TTC549 (cell line): ENCODE measurements around the gene RERE.
"Not testable (repeated sequence)": the region's sequence is repeated elsewhere in the genome, so short reads cannot be mapped to it uniquely, and the experiment has no call there.

Experiments used
- FAIRE-seq: peaks from 2 replicates; lab custom pipeline; 2012; peaks lifted over from hg19 to GRCh38; lab: Jason Lieb, UNC

The RERE gene

DNA sequence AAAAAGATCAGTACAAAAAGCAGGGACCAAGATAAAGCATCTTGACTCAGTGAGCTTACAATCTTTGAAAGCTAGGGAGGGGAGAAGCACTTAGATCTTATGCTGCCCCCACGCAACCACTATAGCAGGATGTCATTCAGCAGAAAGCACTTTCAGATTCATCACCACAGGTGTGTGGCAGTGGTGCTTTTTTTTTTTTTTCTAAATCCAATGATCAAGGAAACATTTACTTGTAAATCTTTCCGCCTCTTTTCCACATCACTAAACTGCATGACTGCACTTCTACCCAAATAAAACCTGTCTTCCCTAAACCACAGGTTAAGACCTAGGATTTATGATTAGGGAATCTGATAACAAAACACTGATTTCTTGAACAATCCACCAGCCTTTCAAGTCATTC, 344.8 kb downstream of the RERE start:
- no peak for FAIRE-seq

DNA sequence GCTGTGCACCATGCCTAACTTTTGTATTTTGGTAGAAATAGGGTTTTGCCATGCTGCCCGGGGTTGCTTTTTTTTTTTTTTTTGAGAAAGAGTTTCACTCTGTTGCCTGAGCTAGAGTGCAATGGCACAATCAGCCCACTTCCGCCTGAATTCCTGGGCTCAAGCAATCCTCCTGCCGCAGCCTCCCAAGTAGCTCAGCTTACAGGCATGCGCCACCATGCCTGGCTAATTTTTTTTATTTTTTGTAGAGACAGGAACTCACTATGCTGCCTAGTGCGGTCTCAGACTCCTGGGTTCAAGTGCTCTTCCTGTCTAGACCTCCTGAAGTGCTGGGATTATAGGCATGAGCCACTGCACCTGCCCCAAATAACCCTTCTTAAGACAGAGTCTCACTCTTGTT, 346.0 kb downstream of the RERE start:
- FAIRE-seq: no peak

DNA sequence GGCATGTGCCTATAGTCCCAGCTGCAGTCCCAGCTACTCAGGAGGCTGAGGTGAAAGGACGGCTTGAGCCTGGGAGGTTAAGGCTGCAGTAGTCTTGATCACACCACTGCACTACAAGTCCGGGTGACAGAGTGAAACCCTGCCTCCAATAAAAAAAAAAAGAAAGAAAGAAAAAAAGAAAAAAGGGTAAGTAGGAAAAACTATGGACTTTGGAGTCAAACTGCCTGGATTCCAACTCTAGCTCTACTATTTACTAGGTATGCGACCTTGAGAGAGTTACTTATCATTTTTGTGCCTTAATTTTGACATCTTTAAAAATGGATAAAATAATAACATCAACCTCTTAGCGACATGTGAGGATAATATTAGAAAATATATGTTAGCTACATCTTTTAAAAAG, 348.7 kb downstream of the RERE start:
- FAIRE-seq: no peak

DNA sequence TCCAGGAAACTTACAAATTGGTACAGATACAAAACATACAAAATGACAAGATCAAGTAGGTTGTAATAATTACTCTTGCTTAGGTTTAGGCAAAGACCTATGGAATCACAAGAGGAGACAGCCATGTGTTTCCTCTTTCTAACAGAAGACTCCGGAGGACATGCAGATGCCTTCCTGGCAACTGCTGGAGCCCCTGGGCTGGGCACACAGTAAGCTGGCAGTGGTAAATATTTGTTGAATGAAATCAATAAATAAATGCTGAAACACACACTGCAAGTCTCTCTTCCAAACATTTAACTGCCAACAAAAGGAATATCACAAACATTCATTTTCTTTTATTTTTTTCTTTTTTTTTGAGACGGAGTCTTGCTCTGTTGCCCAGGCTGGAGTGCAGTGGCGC, 350.1 kb downstream of the RERE start:
- FAIRE-seq: no peak

DNA sequence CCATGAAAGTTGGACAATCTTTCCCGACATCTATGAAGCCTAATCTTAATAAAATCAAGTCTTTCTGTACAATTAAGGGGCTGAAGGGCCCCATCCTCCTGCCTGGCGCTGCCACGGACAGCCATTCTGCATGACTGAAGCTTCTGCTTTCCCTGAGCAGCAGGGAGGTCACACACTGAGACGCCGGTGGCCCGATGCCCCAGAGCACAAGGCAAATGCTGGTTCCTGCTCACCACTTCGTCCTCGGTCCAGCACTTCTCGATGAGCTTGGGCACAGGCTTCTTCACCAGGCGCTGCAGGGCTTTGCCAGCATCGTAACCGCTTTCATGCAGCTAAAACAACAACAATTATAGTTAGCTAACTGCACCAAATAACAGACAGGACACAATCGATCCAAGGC, 351.7 kb downstream of the RERE start:
- FAIRE-seq: no peak

DNA sequence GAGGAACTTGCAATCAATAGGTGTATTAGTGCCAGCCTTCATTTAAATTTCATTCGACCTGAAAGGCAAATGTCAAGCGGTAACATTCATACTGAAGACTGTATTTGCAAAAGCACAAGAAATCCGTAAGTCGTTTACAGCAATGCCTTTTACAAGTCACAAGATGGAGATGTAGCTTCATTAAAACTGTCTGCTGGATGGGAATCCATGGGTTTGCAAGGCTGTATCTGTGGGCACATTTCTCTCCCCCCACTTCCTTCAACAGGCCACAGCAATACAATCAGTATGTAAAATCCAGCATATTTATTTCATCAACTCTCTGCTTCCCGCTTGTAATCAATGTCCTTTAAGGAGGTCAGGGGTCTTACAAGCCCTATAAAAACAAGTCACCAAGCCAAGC, 352.4 kb downstream of the RERE start:
- no peak for FAIRE-seq

DNA sequence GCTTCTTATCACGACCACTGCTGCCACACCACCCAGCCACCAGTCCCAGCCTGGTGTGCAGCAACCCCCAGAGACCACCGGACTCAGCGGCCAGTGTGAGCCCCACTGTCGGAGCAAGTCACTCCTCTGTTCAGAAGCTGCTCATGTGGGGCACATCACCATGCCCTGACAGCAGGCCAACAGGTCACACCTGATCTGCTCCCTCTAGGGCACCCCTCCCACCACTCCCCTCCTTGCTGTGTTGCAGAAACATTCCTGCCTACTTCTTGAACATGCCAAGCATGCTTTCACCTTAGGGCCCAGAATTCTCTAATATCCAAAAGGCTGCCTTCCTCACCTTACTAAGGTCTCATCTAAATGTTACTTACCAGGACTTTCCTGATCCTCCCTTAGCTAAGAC, 353.1 kb downstream of the RERE start:
- no peak for FAIRE-seq

DNA sequence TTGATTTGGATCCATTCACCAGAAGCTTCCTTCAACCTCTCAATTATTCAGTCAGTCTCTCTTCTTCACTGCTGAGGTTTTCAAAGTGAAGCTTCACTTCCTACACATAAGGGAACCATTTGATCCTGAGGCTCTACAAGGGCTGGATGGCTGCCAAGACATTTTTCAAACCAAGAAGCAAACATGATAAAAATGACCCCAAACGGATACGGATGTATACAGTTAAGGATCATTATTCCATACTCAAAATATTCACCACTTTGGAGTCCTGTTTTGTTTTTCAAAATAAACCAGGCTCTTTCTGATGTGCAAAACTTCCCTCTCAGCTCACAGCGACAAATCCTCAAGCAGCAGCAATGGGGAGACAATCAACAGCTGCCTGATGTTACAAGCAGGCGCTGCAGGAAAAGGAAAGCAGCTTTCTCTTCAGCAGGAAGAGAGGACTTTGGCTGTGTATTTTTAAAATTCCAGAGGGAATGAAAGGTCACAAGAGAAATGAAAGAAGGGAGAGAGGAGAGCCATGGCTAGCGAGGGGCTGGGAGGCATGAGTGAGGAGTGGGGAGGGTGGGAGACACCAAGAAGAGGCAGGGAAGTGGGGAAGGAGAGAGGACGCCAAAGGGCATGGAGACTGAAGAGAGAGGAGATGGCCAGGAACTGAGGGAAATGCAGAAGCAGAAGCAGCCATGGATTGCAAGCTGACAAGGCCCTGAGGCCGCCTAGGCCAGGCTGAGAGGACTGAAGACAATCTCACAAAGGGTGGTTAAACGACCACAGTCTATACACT, 354.1 kb downstream of the RERE start:
- no peak for FAIRE-seq

DNA sequence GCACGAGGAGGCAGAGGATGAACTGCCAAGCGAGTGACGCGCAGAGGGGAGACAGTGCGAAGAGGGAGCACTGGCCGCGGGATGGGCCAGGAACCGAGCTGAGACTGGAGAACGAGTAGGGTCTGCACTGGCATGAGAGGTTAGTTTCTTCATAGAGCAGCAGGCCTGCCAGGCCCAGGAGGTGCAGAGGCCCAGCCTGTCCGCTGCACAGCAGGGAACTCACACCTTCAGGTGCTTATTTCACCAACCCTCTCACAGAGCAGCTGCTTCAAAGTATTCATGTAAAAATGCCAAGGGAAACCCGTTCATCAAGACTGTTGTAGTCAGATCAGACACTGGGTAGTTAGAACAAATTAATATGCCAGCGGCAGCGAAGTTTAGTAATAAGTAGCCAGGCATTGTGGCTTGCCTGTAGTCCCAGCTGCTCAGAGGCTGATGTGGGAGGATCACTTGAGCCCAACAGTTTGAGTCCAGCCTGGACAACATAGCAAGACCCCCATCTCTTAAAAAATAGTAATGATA, 355.0 kb downstream of the RERE start:
- no peak for FAIRE-seq

DNA sequence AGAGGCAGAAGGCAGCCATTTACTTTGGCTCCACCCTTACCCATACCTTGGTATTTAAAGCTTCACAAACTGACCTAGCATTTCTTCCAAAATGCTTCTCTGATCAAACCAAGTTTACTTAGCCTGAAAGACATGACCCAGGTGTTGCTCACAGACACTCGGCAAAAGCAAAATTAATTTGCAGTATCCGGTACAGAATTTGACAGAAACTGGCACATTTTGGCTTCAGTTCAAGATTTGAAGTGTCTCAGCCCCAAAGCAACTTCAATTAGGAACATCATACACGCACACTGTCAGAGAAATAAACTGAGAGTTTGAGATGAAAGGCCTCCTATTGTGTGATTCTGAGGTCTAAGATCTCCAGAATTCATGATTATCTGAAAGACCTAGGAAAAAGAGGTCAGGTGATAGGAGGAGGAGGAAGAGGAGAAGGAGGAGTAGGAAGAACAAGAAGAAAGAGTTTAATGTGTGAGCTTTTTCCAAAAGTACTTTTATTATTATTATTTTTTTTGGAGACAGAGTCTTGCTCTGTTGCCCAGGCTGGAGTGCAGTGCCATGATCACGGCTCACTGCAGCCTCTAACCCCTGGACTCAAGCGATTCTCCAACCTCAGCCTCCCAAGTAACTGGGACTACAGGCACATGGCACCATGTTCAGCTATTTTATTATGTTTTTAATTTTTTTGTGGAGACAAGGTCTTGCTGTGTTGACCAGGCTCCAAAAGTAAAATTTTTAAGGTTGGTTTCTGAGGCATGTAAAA, 355.9 kb downstream of the RERE start:
- no peak for FAIRE-seq

DNA sequence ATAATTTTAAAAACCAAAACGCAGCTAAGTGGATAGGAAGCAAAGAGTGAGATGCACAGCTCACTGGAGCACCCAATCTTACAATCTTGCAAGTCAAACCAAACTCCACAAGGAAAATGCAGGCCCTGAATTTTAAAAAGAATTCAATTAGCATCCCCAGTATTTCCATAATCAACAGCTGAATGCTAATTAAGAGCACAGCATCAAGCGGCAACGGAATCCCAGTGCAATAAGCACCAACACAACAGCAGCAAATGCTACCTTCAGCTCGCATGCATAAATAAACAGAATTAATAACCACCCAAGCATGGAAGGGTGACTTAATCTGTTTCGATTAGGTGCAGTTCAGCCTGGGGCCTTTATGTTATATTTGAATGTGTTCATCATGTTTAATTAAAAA, 356.7 kb downstream of the RERE start:
- FAIRE-seq: no peak

DNA sequence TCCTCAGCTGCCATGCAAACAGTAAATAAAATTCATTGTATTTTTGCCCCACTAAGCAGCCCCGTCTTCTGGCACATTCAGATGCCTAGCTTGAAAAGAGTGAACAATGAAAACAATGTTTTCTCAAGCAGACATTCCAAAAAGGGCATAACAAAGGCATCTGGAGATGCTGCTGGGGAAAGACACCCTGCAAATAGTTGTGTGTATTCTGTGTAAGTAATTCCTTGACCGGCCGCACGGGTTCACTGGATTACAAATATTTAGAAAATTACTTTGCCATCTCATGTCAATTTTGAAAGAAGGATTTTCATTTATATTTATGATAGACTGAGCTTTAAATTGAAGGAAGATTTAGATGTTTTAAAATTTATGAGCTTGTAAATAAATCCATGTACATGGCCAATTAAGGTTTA, 357.3 kb downstream of the RERE start:
- no peak for FAIRE-seq

DNA sequence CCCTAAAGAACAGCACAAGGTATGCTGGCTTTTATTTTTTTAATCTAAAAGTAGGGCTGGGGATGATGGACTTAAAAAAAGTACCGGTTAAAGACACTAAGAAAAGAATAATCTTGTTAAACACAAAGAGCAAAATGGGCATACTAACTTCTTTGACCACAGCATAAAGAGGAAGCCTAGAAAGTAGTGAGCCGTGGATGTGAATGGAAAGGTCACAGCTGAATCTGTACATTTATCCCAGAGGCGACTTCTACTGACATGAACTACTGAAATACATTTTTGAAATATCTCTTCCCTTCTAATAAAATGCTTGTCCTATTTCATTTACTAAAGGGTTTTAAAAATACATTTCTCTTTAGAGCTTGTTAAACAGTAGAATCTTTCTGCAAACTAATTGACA, 358.8 kb downstream of the RERE start:
- no peak for FAIRE-seq

DNA sequence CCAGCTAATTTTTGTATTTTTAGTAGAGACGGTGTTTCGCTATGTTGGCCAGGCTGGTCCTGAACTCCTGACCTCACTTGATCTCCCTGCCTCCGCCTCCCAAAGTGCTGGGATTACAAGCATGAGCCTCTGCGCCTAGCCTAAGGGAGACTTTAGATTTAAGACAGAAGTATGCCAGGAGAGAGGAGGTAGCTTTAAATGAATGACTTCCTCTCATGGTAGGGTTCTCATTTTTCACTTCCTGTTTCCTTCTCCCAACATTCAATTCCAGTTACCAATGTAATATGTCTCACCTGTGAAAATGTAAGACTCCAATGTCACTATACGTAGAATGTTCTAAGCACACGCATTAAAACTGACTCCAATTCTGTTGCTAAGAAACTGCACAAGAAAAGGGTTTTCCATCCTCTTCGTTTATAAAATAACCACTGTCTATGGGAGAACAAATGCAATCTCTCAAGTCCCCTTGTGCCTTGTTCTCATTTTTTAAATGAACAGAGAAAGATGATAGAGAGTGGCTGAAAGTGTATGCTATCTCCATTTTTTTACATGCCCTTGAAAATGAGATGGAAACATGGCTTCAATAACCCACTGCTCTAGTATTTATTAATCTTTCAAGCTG, 359.6 kb downstream of the RERE start:
- no peak for FAIRE-seq

DNA sequence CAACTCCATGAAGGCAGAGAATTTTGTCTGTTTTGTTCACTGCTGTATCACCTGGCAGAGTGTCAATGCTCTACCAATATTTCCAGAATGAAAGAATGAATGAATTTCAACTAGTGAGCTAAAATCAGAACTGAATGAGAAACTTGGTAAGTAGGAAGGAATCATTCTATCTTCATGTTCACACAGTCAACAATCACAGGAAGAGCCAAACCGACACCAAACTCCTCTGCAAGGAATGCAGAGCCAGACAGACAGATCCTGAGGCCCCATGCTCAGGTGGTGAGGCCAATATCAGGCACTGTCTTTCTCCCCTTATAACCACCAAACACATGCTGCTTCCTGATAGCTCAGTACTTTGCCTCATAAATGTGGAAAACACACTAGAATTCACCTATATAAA, 360.4 kb downstream of the RERE start:
- no peak for FAIRE-seq

DNA sequence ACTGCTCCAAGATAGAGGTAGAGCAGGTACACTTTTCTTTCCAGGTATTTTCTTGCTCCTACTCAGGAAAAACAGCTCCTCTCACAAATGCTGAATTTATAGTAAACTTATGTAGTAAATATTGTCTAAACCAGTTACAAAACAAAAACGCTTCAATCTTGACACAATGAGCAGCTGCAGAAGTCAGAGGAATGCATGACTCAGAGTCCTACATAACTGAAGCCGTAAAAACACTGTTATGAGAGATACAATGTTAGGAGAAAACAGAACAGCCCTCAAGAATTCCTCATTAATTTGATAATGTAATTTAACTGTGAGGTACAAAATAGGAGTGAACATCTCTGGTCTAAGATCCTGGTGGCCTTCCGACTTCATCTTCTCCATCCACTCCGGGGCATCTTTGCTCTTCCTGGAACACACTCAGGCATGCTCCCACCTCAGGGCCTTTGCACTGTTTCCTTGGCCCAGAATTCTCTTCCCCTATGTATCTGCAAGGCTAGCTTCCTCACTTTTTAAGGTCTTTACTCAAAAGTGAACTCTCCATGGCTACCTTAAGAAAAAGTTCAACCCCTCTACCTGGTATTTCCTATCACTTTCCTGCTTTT, 361.0 kb downstream of the RERE start:
- FAIRE-seq: no peak

DNA sequence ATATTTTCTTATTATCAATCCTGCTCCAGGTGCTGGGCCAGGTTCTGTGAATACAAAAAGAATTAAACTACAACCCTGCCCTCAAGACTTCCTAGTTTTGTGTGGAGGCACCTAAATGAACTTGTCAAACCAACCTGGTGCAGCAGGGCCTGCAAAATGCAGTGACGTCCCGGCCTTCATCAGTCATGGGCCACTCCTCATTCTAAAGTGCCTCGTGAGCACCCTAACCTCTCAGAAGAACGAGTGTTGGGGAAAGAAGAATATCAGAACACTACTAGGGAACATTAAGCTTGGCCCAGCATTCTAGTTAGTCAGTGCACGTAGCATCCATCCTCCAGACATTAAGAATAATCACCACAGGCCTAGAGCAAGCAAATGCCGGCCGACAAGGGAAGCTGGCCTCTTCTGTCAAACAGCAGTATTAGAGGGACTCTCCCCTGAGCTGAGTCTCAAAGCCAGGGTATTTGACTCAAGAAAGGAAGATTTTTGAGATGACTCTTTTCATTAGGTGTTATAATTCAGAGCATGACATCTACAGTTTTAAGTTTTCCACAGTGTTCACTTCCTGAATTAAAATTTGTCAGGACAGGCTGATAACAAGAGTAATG, 361.6 kb downstream of the RERE start:
- no peak for FAIRE-seq

DNA sequence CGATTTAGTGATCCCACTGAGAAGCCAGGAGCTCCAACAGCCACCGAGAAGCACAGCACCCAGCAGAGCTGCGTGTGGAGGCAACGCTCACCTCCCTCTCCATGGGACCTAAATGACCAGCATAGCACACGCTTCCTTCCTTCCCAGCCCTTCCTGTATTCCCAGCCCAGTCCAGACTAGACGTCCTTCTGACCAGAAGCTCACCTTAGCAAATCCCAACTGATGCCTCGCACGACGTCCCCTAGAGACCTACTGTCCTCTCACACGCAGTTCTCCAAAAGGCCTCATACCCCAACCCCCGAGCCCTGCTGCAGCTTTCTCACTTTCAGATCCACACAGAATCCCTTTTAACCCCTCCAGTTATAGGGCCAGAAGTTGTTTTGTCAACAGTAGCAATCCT, 367.1 kb downstream of the RERE start:
- FAIRE-seq: no peak

DNA sequence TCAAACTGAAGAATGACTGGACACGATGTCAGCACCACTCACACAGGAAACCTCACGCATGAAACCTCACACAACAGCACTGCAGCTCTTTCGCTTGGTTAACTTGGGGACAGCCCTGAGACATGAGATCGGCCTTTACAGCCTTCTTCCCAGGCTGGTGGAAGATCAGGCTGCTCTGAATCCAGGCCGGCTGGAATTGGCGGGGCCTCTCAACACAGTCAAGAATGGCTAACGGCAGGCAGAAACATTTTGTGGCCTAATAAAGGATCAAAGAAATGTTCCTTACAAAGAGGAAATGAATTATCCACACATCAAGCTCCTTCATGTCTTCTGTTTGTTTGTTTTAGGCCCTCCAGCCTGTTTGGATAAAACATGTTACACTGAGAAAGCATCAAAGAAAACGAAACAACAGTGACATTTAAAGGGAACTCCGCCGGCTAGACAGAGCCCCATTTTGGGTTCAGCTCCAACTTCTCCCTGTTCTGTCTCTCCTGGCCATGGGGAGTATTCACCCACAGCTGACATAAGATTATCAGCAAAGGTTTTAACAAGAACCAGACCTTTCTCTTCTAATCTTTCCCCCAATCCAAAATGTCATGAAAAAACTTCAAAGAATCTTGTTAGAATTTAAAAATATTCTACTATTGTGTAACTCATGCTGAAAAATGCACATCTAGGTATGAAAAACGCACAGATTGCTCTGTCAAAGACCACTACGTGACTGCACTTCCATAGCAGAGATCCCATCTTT, 368.4 kb downstream of the RERE start:
- no peak for FAIRE-seq

DNA sequence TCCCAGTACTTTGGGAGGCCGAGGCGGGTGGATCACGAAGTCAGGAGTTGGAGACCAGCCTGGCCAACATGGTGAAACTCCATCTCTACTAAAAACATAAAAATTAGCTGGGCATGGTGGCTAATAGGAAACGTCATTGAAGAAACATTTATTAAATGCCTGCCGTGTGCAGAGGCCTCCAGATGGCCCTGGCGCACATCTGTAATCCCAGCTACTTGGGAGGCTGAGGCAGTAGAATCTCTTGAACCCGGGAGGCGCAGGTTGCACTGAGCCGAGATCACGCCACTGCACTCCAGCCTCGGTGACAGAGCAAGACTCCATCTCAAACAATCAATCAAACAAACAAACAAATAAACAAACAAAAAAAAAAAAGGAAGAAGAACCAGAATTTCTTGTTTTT, 368.9 kb downstream of the RERE start:
- FAIRE-seq: not testable (repeated sequence)

DNA sequence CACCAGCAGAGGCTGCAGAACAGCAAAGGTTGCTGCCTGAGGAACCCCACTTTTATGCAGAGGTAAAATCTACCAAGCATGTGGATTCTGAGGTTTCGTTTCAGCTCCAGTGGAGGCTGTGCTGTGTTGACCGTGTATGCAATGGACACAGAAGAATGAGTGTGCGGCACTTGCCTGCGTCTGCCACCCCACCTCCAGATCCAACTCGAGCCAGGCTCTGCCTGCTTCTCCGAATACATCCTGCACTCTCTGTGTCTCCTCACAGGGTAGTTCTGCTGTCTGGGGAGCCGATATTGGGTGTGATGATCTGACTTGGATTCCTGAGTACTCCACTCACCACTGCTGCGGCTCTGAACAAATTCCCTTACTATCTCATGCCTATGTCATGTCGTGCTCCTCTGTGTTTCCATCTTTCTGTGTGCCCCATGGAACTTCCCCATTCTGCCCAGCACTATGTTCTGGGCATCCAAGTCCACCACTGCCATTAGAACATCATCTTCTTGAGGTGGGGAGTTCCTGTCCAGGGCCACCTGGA, 369.8 kb downstream of the RERE start:
- FAIRE-seq: no peak
